ENCODE measurements around the gene EPB41.

Gene EPB41

GRCh38 chr1:28976248-28976647 is 61.9 kb downstream of the EPB41 start:
- H3K36me3 ChIP-seq (replicated peaks; ENCODE audit: low read depth, low read length), result no peaks in the 10 kb centered on the region
- no peak overlapping the region for H2AFZ ChIP-seq (ENCODE audit: low read depth, low read length)
- TF ChIP-seq EZH2phosphoT487 (IDR thresholded peaks at IDR 0.05; ENCODE audit: low read depth), result no peak
- TF ChIP-seq CTCF (IDR thresholded peaks at IDR 0.05; ENCODE audit: low read depth, low read length), result no peak
- no peaks in the 10 kb centered on the region for H3K79me2 ChIP-seq (ENCODE audit: low read length)
- H3K9ac ChIP-seq (ENCODE audit: low read length), result no peak overlapping the region
- peaks cover 7% of the 10 kb centered on the region for H4K20me1 ChIP-seq (ENCODE audit: insufficient read depth, low read length)
- H3K9me3 ChIP-seq (ENCODE audit: insufficient read depth, low read length), result no peaks in the 10 kb centered on the region
- peaks cover 5% of the 10 kb centered on the region; the same call in 1 of the 2 replicates for H3K4me1 ChIP-seq (ENCODE audit: low read length)
- no peak overlapping the region for H3K4me2 ChIP-seq (ENCODE audit: low read length)
- H3K27ac ChIP-seq (ENCODE audit: low read length), result no peak overlapping the region
- no peak overlapping the region for H3K4me3 ChIP-seq (ENCODE audit: low read length)
- no peaks in the 10 kb centered on the region for H3K27me3 ChIP-seq (ENCODE audit: low read depth, low read length)

GRCh38 chr1:28981210-28981609 is 66.8 kb downstream of the EPB41 start:
- Histone ChIP-seq H3K4me1 (ENCODE audit: low read length) (peaks cover 8% of the 10 kb centered on the region), H3K9ac (ENCODE audit: low read length) (no peak overlapping the region), H3K9me3 (ENCODE audit: insufficient read depth, low read length) (peaks cover 6% of the 10 kb centered on the region; the same call in 1 of the 2 replicates), H3K79me2 (ENCODE audit: low read length) (no peaks in the 10 kb centered on the region; the same call in 1 of the 2 replicates), H4K20me1 (ENCODE audit: insufficient read depth, low read length) (peaks cover 2% of the 10 kb centered on the region), H3K27ac (ENCODE audit: low read length) (no peak overlapping the region), H3K27me3 (ENCODE audit: low read depth, low read length) (no peaks in the 10 kb centered on the region), H2AFZ (ENCODE audit: low read depth, low read length) (no peak overlapping the region), H3K4me3 (ENCODE audit: low read length) (no peak overlapping the region), H3K36me3 (replicated peaks; ENCODE audit: low read depth, low read length) (peaks cover 6% of the 10 kb centered on the region), H3K4me2 (ENCODE audit: low read length) (no peak overlapping the region)
- TF ChIP-seq CTCF (IDR thresholded peaks at IDR 0.05; ENCODE audit: low read depth, low read length) (no peak), EZH2phosphoT487 (IDR thresholded peaks at IDR 0.05; ENCODE audit: low read depth) (no peak)

GRCh38 chr1:28982198-28982597 is 67.8 kb downstream of the EPB41 start:
- Histone ChIP-seq H3K27ac (ENCODE audit: low read length) (no peak overlapping the region), H3K4me3 (ENCODE audit: low read length) (no peak overlapping the region), H3K27me3 (ENCODE audit: low read depth, low read length) (no peaks in the 10 kb centered on the region), H4K20me1 (ENCODE audit: insufficient read depth, low read length) (peaks cover 2% of the 10 kb centered on the region; the same call in 1 of the 2 replicates), H3K9me3 (ENCODE audit: insufficient read depth, low read length) (peaks cover 6% of the 10 kb centered on the region; the same call in 1 of the 2 replicates), H3K36me3 (replicated peaks; ENCODE audit: low read depth, low read length) (peaks cover 6% of the 10 kb centered on the region), H3K9ac (ENCODE audit: low read length) (no peak overlapping the region), H3K4me2 (ENCODE audit: low read length) (no peak overlapping the region), H3K4me1 (ENCODE audit: low read length) (peaks cover 16% of the 10 kb centered on the region), H2AFZ (ENCODE audit: low read depth, low read length) (no peak overlapping the region), H3K79me2 (ENCODE audit: low read length) (peaks cover 6% of the 10 kb centered on the region; the same call in 1 of the 2 replicates)
- no peak for TF ChIP-seq EZH2phosphoT487 (IDR thresholded peaks at IDR 0.05; ENCODE audit: low read depth)
- no peak for TF ChIP-seq CTCF (IDR thresholded peaks at IDR 0.05; ENCODE audit: low read depth, low read length)

DNA sequence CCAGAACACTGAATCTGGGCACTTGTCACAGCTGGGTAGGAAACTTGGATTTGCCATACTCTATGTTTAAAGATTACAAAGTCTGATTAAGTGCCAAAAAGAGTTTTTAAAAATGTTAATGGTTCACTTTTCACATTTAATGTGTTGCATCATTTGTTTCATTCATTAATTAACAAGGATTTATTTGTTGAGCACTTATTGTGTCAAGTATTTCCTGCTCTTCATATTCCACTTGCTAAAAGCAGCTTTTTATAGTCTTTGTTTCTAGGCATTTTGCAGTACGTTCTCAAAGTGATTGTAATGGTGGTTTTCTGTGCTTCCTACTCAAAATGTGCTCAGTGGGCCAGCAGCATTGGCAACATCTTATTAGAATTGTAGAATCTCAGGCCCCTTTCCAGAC is 68.7 kb downstream of the EPB41 start:
- Histone ChIP-seq H3K4me3 (ENCODE audit: low read length) (no peak overlapping the region), H2AFZ (ENCODE audit: low read depth, low read length) (no peak overlapping the region), H3K27me3 (ENCODE audit: low read depth, low read length) (no peaks in the 10 kb centered on the region), H3K36me3 (replicated peaks; ENCODE audit: low read depth, low read length) (peaks cover 11% of the 10 kb centered on the region), H3K79me2 (ENCODE audit: low read length) (peaks cover 6% of the 10 kb centered on the region; the same call in 1 of the 2 replicates), H3K27ac (ENCODE audit: low read length) (no peak overlapping the region), H4K20me1 (ENCODE audit: insufficient read depth, low read length) (peaks cover 2% of the 10 kb centered on the region; the same call in 1 of the 2 replicates), H3K9ac (ENCODE audit: low read length) (no peak overlapping the region), H3K4me1 (ENCODE audit: low read length) (peaks cover 18% of the 10 kb centered on the region), H3K4me2 (ENCODE audit: low read length) (no peak overlapping the region), H3K9me3 (ENCODE audit: insufficient read depth, low read length) (peaks cover 6% of the 10 kb centered on the region; the same call in 1 of the 2 replicates)
- no peak for TF ChIP-seq EZH2phosphoT487 (IDR thresholded peaks at IDR 0.05; ENCODE audit: low read depth)
- TF ChIP-seq CTCF (IDR thresholded peaks at IDR 0.05; ENCODE audit: low read depth, low read length), result no peak
